Measurements from ENCODE around the gene SLC4A11. TPM values are rescaled to one million over a fixed set of nuclear protein-coding genes. Genes with fewer than 3 reads are reported as not detected.

The SLC4A11 gene
- total and polyA plus RNA-seq, 11 donors, result 0.08 to 1.0 (median 0.22) TPM; not detected in 1

DNA sequence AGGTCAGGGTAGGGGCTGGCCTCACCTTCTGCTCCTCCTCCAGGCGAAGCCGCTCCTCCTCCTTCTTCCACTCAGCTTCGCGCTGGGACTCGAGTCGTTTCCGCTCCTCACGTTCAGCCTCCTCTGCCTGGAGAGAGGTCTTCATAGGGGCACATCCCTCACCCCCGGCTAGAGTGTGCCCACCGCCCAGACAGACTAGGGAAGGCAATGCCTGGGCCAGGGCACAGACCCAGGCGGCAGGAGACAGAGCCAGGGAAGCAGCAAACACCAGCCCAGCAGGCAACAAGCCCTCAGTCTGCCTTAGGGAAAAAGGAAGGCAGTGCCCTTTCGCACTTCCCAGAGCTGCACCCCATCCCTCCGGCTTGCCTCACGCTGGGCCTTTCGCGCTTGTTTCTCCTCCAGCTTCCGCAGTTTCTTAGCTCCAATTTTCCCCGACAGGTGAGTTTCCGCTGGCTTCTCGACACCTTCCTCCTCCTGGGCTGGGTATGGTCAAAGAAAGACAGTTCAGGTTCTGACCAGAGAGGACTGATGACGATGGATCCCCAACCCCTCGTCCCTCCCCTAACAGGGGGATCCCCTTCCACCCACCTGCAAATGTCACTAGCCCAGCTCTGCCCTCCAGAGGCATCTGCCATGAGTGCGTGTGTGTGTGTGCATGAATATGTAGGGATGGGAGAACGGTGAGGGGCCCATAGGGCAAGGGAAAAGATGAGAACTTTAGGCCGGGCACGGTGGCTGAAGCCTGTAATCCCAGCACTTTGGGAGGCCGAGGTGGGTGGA lies 38.8 kb downstream of the SLC4A11 start:
- TF ChIP-seq, protein P1, sequence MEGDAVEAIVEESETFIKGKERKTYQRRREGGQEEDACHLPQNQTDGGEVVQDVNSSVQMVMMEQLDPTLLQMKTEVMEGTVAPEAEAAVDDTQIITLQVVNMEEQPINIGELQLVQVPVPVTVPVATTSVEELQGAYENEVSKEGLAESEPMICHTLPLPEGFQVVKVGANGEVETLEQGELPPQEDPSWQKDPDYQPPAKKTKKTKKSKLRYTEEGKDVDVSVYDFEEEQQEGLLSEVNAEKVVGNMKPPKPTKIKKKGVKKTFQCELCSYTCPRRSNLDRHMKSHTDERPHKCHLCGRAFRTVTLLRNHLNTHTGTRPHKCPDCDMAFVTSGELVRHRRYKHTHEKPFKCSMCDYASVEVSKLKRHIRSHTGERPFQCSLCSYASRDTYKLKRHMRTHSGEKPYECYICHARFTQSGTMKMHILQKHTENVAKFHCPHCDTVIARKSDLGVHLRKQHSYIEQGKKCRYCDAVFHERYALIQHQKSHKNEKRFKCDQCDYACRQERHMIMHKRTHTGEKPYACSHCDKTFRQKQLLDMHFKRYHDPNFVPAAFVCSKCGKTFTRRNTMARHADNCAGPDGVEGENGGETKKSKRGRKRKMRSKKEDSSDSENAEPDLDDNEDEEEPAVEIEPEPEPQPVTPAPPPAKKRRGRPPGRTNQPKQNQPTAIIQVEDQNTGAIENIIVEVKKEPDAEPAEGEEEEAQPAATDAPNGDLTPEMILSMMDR (IDR thresholded peaks at IDR 0.05), result no peak
- no peak for TF ChIP-seq POLR2A (IDR thresholded peaks at IDR 0.05)
- peaks cover 0 to 74% (median 53%) of the 10 kb centered on the region in 9 donors for H3K36me3 ChIP-seq
- no peak for DNase-seq

DNA sequence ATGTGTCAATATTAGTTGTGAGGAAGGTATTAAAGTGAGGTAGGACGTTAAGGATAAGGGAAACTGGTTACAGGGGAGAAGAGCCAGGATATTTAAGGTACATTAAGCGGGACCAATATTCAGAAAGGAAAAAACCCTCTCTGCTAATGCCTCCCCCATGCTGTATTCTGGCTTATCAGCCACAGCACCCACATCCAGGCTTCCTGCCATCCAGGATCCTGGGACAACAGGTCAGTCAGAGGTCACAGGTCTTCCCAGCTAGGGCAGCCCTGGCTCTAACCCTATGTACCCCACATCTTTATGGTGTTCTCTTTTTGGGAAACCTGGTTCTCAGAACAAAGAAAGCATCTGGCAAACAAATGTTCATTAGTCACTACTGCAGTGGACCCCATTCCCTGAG lies 39.8 kb downstream of the SLC4A11 start:
- peaks cover 3 to 84% (median 62%) of the 10 kb centered on the region in 9 donors for H3K36me3 ChIP-seq
- no peak for TF ChIP-seq POLR2A (IDR thresholded peaks at IDR 0.05)
- TF ChIP-seq, protein P1 (IDR thresholded peaks at IDR 0.05), result no peak

More for the DNA sequence above, 38.8 kb downstream of the SLC4A11 start:
- no peaks in the 10 kb centered on the region for H3K9me3 ChIP-seq
- no peak overlapping the region for H3K27ac ChIP-seq
- 90 to 93% (median 93%) methylated on average over 27 of the region's 27 CpGs for WGBS, 4 donors
- H3K4me1 ChIP-seq, result peaks cover 0 to 16% (median 9%) of the 10 kb centered on the region in 12 donors
- no peak overlapping the region for H3K4me3 ChIP-seq
- ATAC-seq, result no peak
- H3K27me3 ChIP-seq, result no peaks in the 10 kb centered on the region
- intact Hi-C loops (cut with DNase I), result loop anchor here in 1 of 10 donors (10.0 kb wide), 1 partner anchor 145 kb away; no protein-coding TSS in a partner anchor

DNA sequence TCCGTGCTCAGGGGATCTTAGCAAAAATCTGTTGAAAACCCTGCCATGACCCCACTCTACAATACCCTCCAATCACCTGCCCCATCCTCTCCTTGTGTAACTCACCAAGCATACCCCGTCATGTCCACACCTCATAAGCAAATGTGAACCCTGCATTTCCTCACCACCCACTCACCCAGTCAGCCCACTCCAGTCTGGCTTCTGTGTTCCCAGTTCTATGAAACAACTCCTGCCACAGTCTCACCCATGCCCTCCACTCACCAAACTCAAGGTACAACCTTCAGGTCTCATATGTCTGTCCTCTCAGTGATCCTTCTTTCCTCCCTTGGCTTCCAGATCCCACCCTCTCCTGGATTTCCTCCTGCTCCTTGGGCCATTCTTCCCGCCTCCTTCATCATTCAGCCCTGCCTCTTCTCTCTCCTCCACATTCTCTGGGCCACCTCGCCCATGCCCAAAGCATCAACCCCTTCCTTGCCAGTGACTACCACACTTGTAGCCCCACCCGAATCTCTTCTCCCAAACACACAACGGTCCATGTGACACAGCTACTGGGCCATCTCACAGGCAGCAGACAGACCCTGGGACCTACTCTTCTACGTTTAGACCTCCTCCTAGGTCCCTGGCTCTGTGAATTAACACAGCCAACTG lies 43.3 kb downstream of the SLC4A11 start:
- Histone ChIP-seq H3K4me3 (no peak overlapping the region), H3K36me3 (peaks cover 3 to 99% (median 95%) of the 10 kb centered on the region in 9 donors), H3K9me3 (no peaks in the 10 kb centered on the region), H3K27ac (no peak overlapping the region), H3K4me1 (no peaks in the 10 kb centered on the region), H3K27me3 (no peaks in the 10 kb centered on the region)
- TF ChIP-seq, protein P1 (IDR thresholded peaks at IDR 0.05), result no peak
- no peak for TF ChIP-seq POLR2A (IDR thresholded peaks at IDR 0.05)
- intact Hi-C loops (cut with DNase I), result no loop called here
- no peak for DNase-seq
- 90 to 93% (median 91%) methylated on average over 7 of the region's 7 CpGs for WGBS, 4 donors
- ATAC-seq, result no peak

More for the DNA sequence above, 39.8 kb downstream of the SLC4A11 start:
- Histone ChIP-seq H3K4me3 (no peak overlapping the region), H3K27ac (no peak overlapping the region), H3K9me3 (no peaks in the 10 kb centered on the region), H3K27me3 (no peaks in the 10 kb centered on the region), H3K4me1 (peaks cover 0 to 14% (median 9%) of the 10 kb centered on the region in 12 donors)
- intact Hi-C loops (cut with DNase I), result no loop called here
- no peak for DNase-seq
- no peak for ATAC-seq
- 48 to 67% (median 55%) methylated on average over 2 of the region's 2 CpGs for WGBS, 4 donors

DNA sequence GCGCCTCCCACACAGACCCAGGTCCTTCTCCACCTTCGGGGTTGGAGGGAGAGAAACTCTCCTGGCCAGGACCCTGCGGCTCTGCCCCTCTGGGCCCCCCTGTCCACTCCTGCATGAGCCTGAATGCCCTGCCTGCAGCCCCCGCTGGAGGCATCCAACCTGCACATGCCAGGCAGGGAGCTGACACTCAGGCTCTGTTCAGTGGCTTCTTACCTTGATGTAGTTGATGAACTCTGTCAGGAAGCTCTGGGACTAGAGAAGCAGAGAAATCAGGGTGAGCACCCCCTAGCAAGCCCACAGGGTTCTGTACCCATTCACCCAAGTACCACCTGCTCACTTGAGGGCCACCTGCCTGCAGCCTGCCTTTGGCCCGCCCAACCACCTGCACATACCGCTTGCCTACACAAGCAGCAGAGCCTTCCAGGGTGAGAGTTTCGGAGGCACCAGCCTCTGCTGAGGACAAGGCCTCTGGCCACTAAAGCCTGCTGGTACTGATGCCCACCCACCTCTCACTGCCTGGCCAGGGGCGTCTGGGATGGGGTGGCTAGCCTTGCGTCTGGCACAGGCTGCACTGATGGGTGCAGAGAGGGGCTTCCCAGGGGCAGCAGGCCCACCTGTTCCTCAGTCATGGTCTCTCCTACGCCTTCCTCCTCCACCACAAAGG lies 44.2 kb downstream of the SLC4A11 start:
- ATAC-seq (no peak), DNase-seq (no peak)

More for the DNA sequence above, 44.2 kb downstream of the SLC4A11 start:
- Histone ChIP-seq H3K9me3 (no peaks in the 10 kb centered on the region), H3K27me3 (no peaks in the 10 kb centered on the region), H3K27ac (no peak overlapping the region), H3K4me3 (no peak overlapping the region), H3K36me3 (peaks cover 3 to 99% (median 94%) of the 10 kb centered on the region in 9 donors), H3K4me1 (no peaks in the 10 kb centered on the region)
- intact Hi-C loops (cut with DNase I), result no loop called here
- 93 to 94% (median 93%) methylated on average over 8 to 10 of the region's 10 CpGs for WGBS, 4 donors
- TF ChIP-seq, protein P1 (IDR thresholded peaks at IDR 0.05), result no peak
- TF ChIP-seq POLR2A (IDR thresholded peaks at IDR 0.05), result no peak
